Breast epithelium (tissue), 4 donors: Measurements from ENCODE around the gene KRTAP20-1. TPM values are rescaled to one million over a fixed set of nuclear protein-coding genes. Genes with fewer than 3 reads are reported as not detected.

ENCODE experiments used
- DNase-seq, 2 donors: peaks; one replicate each; pipeline ENCODE4 v3.0.0-alpha.2; 2019; ENCODE audit warnings: low spot score in 2 of 2
- H3K27ac ChIP-seq, 2 donors: fragments of 200-600 bp; sonication (generic) in 1 of 2; one replicate each; pipeline ENCODE4 v1.5.1; 2016 to 2019; ENCODE audit warnings: mild to moderate bottlenecking in 1 of 2
- H3K27me3 ChIP-seq, 2 donors: fragments of 200-600 bp; sonication (generic) in 1 of 2; one replicate each; pipeline versions ENCODE4 v1.5.1 to v1.6.0; 2017 to 2019; ENCODE audit warnings: control low read depth in 1 of 2, mild to moderate bottlenecking in 1 of 2
- H3K36me3 ChIP-seq: fragments of 200-600 bp; one replicate; pipeline ENCODE4 v1.5.1; 2019
- H3K4me1 ChIP-seq, 2 donors: fragments of 200-600 bp; sonication (generic); one replicate each; pipeline ENCODE4 v1.5.1; 2016 to 2019; ENCODE audit warnings: control low read depth in 1 of 2
- H3K4me3 ChIP-seq, 3 donors: fragments of 200-600 bp; sonication (generic); 1 replicate in 2 of 3; 2 replicates in 1 of 3; pipeline ENCODE4 v1.5.1; 2016 to 2019; ENCODE audit warnings: mild to moderate bottlenecking in 3 of 3, moderate library complexity in 2 of 3
- H3K9me3 ChIP-seq, 2 donors: fragments of 200-600 bp; sonication (generic) in 1 of 2; one replicate each; pipeline ENCODE4 v1.5.1; 2016 to 2019; ENCODE audit warnings: control low read depth in 1 of 2
- CTCF ChIP-seq, 3 donors: fragments of 450-650 bp; IDR thresholded peaks; one replicate each; pipeline ENCODE4 v1.5.1; 2016 to 2017; ENCODE audit warnings: antibody characterized with exemption in 3 of 3, mild to moderate bottlenecking in 3 of 3, moderate library complexity in 3 of 3
- POLR2A ChIP-seq: fragments of 450-650 bp; IDR thresholded peaks from one replicate; pipeline ENCODE4 v1.6.1; 2016; ENCODE audit warnings: antibody characterized with exemption, mild to moderate bottlenecking, moderate library complexity
- POLR2AphosphoS5 ChIP-seq, 3 donors: sonication (generic); formaldehyde crosslinking; IDR thresholded peaks; one replicate each; pipeline ENCODE4 v1.6.1; 2017; ENCODE audit warnings: antibody characterized with exemption in 3 of 3
- intact Hi-C: fragments of 100-400 bp; cut with DNase I; formaldehyde crosslinking; loops from one replicate; pipeline ENCODE4 v1.15.1; 2023; ENCODE audit warnings: low total_unique reads
- total RNA-seq, 3 donors: library from RNA; depleted of rRNA; stranded (reverse); fragments of >200 nt; gene quantifications; one replicate each; pipeline ENCODE4 v1.1.0, GENCODE V29; 2016

The KRTAP20-1 gene
- total RNA-seq, 3 donors from 2014 or later, result not detected

- H3K4me3 ChIP-seq, result no peak within 1 kb of the TSS
- no peaks in the 10 kb centered on the region for H3K36me3 ChIP-seq
- no peak for DNase-seq
- no peaks in the 10 kb centered on the region for H3K4me1 ChIP-seq
- H3K27me3 ChIP-seq, result no peaks in the 10 kb centered on the region
- TF ChIP-seq CTCF (IDR thresholded peaks at IDR 0.05) (no peak), POLR2AphosphoS5 (IDR thresholded peaks at IDR 0.05) (no peak), POLR2A (no peak)
- H3K27ac ChIP-seq, result no peak within 1 kb of the TSS
- intact Hi-C loops, result no loop called here
- H3K9me3 ChIP-seq, result peaks cover 0 to 10% of the 10 kb centered on the region in 2 donors
Measured at GRCh38 chr21:30620522-30620921, 4.3 kb downstream of the KRTAP20-1 start, which contains the start of gene KRTAP20-4. KRTAP20-4 (plus strand) TSS chr21:30620627.

GRCh38 chr21:30623362-30623761 lies 7.1 kb downstream of the KRTAP20-1 start:
- no peaks in the 10 kb centered on the region for H3K36me3 ChIP-seq
- no peak overlapping the region for H3K27ac ChIP-seq
- no peak for DNase-seq
- intact Hi-C loops, result no loop called here
- peaks cover 0 to 10% of the 10 kb centered on the region in 2 donors for H3K9me3 ChIP-seq
- no peak overlapping the region for H3K4me3 ChIP-seq
- TF ChIP-seq CTCF (IDR thresholded peaks at IDR 0.05), result no peak
- TF ChIP-seq POLR2AphosphoS5 (IDR thresholded peaks at IDR 0.05), result no peak
- TF ChIP-seq POLR2A, result no peak
- H3K27me3 ChIP-seq, result no peaks in the 10 kb centered on the region
- no peaks in the 10 kb centered on the region for H3K4me1 ChIP-seq

- no peak overlapping the region for H3K27ac ChIP-seq
- DNase-seq, result no peak
- no peak overlapping the region for H3K4me3 ChIP-seq
- no peaks in the 10 kb centered on the region for H3K4me1 ChIP-seq
- H3K9me3 ChIP-seq, result peaks cover 0 to 10% of the 10 kb centered on the region in 2 donors
- no peaks in the 10 kb centered on the region for H3K27me3 ChIP-seq
- no peaks in the 10 kb centered on the region for H3K36me3 ChIP-seq
- TF ChIP-seq POLR2A, result no peak
- TF ChIP-seq POLR2AphosphoS5 (IDR thresholded peaks at IDR 0.05), result no peak
- TF ChIP-seq CTCF (IDR thresholded peaks at IDR 0.05), result no peak
- intact Hi-C loops, result no loop called here
Measured at GRCh38 chr21:30625449-30626165, 9.4 kb downstream of the KRTAP20-1 start.

DNA sequence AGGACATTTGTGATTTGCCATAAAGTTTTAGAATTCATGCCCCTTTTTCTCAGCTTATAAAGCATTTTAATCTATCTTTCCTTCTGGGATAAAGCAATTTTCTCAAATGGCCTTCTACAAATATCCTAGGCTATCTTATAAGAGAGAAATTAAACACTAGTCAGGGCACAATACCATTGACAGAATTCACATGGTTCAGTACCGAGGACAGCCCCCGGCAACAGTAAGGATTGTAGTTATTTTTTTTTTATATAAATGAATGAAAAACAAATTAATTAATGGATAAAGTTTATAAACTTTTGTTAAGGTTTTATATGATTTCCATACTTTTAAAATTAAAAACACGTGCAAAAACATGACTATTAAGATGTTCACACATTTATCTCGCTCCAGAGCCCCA lies 11.9 kb downstream of the KRTAP20-1 start:
- H3K36me3 ChIP-seq, result no peaks in the 10 kb centered on the region
- H3K4me1 ChIP-seq, result no peaks in the 10 kb centered on the region
- DNase-seq, result no peak
- intact Hi-C loops, result no loop called here
- TF ChIP-seq POLR2AphosphoS5 (IDR thresholded peaks at IDR 0.05), result no peak
- no peak for TF ChIP-seq CTCF (IDR thresholded peaks at IDR 0.05)
- TF ChIP-seq POLR2A, result no peak
- H3K9me3 ChIP-seq, result peaks cover 0 to 10% of the 10 kb centered on the region in 2 donors
- no peak overlapping the region for H3K4me3 ChIP-seq
- no peaks in the 10 kb centered on the region for H3K27me3 ChIP-seq
- no peak overlapping the region for H3K27ac ChIP-seq

DNA sequence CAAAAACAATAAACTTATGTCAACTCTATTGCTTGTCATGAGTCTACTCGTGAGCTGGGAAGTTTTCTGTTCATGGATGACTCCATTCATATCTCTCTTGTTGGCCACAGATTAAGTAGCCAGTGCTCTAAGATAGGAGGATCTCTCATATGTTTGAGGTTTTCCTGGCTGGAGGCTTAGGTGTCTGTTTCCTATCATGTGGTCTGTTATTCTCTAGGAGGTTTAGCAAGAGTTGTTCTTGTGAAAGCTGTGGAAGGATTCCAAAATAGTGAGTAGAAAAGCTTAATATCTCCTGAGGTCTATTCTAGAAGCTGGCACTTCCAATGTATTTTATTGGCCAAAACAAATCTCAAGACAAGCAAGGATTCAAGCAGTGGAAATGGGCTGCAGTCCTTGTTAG lies 13.0 kb downstream of the KRTAP20-1 start:
- Histone ChIP-seq H3K9me3 (peaks cover 0 to 10% of the 10 kb centered on the region in 2 donors), H3K27me3 (no peaks in the 10 kb centered on the region), H3K27ac (no peak overlapping the region), H3K4me3 (no peak overlapping the region), H3K36me3 (no peaks in the 10 kb centered on the region), H3K4me1 (no peaks in the 10 kb centered on the region)
- TF ChIP-seq CTCF (IDR thresholded peaks at IDR 0.05), result no peak
- no peak for TF ChIP-seq POLR2A
- TF ChIP-seq POLR2AphosphoS5 (IDR thresholded peaks at IDR 0.05), result no peak
- no peak for DNase-seq
- intact Hi-C loops, result no loop called here
